DMS153 treated with DMSO at 0.1 percent for 48 hours (cell line): ENCODE data around the gene PDSS2.
A peak's percentile ranks its signal among the peaks of the same experiment; 100 is the strongest.
"Not testable (repeated sequence)": the region's sequence is repeated elsewhere in the genome, so short reads cannot be mapped to it uniquely, and the experiment has no call there.

Experiments
- DNase-seq: peaks from one replicate; lab custom pipeline; 2025; ENCODE audit not compliant: unreplicated experiment; lab: John Stamatoyannopoulos, UW

Gene PDSS2

DNA sequence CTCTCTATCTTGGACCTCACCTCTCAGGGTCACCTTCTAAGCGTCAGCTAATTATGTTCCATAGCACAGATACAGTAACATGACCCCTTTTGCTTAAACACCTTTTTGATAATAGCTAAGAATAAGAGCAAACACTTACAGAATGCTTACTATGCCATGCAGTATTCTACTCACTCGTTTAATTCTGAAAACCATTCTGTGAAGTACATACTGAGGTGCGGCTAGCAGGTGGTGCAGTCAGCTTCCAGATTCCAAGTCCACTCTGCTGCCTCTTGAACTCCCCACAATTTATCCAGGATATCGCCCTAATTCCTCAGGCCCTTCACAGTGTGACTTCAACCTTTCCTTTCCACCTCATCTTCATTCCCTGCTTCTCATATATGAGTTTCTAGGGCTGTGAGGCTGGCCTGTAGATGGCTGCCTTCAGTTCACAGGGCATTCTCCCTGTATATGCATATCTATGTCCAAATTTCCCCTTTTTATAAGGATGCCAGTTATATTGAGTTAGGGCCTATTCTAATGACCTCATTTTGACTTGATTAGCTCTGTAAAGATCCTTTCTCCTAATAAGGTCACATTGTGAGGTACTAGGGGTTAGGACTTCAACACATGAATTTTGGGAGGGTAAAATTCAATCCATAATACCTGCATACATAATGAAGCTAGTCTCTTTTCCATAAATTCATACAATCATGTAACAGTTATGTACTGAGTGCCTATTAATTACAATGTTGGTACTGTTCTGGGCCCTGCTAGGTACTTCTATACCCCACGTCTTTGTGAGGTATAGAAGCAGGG is 130.1 kb downstream of the PDSS2 start:
- no peak for DNase-seq

DNA sequence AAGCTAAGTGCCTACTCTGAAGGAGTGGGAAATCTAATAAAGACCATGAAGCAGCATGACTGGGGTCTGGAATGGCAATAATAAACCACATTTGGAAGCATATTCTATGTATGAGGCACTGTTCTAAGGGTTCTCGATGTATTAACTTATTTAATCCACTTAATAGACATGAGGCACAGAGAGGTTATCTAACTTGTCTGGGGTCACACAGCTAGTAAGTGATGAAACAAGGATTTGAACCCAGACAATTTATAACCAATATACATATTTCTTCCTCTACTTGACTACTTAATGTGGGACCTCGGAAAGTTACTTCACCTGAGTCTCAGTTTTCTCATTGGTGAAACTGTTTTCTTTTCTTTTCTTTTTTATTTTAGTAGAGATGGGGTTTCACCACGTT is 131.3 kb downstream of the PDSS2 start:
- no peak for DNase-seq

DNA sequence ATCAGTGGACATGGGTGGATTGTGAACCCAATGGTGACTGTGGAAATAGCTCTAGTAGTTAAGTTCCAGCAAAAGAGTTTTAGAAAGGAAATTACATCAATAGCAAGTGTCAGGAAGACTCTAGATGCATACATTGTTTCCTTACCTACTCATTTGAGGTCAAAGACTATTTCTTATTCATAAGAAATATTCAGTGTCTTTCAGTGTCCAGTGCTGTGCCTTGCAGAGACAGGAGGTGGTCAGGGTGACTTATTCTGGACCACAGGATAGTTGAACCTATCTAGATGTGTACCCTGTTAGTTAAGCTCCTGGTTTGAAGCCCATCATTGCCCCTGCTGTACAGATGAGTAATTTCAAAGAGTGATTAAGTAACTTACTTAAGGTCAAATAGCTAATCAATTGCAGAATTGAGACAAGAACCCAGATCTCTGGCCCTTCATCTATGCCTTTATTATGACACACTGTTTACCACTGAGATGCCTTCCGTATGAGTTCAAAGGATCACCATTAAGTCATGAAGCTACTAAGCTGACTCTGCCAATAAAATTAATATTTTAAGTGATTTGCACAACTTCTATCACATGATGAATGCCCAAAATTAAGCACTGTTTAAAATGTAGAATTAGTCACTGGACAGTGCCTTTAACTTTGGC is 136.1 kb downstream of the PDSS2 start:
- DNase-seq, result no peak

DNA sequence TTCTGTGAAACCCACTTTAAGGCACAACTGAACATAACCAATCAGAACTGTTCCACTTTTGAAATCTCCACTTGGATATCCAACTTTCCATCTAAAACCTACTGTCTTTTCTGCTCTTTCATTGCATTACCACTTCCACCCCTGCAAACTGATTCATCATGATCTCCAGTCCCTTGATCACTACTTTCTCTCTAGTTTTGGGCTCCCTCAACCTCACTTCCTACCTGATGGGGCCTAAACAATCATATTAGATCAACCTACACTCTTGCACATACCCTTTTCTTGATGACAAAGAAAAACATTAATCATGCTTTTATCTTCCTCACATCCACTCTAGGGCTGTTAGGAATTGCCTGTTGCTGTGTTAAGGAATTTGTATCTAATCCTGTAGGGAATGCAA is 137.6 kb downstream of the PDSS2 start:
- no peak for DNase-seq

DNA sequence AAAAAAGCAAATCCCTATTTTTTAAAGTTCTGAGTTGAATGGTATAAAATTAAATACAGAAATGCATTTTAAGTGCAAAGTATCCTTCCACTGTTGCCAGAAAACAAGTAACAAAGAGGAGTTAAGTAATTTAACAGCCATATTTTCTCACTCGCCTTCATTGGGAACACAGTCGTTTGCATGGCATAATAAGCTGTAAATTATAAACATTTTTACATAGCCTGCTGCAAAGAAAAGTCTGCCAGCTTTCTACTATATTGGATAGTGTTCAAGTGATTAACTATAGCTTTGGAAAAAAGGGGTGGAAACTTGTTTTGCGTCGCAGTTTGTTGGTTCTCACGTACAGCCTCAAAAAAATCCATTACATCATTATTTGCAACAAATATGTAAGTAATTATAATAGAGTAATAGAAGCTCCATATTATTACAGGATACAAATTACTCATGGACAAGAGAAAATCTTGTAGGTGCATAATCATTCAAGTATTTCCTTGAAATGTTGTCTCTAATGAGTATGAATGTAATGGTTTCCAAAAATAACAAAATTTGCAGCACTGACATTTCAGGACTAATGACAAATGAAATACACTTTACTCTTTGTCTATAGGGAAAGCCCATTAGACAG is 139.3 kb downstream of the PDSS2 start:
- no peak for DNase-seq

DNA sequence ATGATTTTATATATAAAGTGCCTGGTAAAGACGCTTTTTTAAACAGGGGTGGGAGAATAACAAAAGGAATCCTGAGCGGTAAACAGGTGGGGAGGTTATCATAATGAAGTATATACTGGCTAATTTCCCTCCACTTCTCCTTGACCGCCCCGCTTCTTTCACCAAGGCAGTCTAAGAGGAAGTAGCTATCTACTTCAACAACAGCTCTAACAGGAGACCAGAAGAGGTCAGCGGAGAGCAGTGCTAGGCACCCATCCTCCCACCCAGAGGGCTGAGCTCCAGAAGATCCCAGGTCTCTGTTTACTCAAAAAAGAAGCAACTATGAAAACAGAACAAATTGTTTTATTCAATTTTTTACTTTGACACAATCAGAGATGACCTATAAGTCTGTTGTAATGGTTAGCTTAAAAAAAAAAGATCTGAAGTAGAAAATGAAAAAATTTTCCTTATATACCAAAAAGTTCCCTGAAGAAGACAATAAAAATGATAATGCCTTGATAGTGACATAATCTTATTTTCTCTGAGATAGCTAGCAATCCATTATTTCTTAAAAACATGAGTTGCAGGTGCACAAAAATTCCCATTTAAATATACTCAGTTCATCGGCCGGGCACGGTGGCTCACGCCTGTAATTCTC is 141.1 kb downstream of the PDSS2 start:
- peak; percentile 50 for DNase-seq

DNA sequence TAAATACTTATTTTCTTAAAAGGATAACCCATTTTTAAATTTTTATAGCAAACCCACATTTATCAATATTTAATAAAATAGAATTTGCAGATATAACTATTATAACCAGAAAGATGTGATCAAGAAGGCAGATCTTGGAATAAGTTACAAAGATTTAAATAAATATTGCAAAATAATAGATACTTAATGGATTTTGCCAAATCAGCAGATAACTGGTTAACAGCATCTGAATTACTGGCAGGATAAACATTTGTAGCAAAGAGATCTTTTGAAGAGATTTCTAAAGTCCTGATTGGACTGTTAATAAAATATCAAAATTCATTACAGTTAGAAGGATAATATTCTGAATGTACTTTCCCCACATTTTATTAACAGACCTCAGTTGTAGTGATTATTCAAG is 144.2 kb downstream of the PDSS2 start:
- no peak for DNase-seq

DNA sequence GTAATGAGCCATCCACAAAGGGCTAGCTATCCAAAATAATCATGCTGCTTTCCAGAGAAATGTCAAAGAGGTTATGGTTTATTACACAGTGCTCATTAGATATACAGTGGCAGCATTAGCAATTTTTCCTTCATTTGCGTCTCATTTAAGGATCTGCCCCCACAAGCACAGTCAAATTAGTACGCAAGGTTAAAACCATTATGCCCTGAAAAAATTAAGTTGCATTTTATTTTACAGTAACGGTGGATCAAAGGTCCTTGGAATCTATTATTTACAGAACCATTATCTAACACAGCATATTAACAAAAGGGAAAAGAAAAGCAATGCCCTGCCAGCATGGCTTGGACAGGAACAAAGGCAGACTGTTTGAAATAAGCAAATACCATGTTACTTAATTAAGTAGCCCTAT is 144.8 kb downstream of the PDSS2 start:
- peak; percentile 85 for DNase-seq

DNA sequence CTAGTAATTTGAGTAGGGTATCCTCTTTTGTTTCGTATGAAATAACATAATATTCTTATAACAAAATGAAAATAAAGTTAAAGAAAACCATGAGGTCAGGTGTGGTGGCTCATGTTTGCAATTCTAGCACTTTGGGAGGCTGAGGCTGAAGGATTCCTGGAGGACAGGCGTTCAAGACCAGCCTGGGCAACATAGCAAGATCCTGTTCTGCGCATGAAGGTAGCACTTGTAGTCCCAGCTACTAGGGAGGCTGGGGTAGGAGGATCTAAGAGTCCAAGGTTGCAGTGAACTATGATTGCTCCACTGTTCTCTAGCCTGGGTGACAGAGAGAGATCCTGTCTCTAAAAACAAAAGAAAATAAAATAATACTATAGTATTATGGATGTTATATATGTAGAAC is 145.6 kb downstream of the PDSS2 start:
- DNase-seq, result no peak

DNA sequence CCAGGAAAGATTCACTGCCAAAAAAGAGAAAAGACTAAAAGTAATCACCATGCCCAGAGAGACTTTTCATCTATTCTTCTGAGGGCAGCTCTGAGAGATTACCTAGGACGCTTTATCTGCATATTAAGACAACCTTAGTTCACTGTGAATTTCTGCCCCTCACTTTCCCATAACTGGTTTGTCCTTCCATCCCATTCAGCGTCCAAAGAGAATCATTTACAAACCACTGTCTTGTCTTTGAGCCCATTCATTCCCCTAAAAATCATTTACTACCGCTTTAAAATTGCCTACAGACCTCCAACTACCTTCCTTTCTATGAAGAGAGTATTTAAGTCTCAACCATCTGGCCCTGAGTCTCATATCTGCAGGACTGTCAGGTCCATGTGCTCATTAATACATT is 149.0 kb downstream of the PDSS2 start:
- DNase-seq, result no peak

DNA sequence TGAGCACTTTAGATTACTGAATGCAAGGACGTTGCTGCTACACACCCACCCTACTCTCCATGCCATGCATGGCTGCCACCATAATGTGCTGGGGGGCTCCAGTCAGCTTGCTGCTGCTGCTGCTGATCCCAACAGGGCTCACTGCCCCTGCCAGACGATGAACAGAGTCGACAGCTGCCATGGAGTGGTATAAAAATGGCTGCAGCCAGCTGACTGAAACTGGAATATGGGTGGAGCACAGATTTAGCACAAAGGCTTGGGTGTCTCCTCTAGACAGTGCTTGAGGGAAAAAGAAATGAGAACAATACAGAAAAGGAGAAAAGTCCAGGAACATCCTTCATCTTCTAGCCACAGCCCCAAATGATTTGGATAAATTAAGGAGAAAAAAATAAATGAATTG is 150.7 kb downstream of the PDSS2 start:
- DNase-seq, result no peak

DNA sequence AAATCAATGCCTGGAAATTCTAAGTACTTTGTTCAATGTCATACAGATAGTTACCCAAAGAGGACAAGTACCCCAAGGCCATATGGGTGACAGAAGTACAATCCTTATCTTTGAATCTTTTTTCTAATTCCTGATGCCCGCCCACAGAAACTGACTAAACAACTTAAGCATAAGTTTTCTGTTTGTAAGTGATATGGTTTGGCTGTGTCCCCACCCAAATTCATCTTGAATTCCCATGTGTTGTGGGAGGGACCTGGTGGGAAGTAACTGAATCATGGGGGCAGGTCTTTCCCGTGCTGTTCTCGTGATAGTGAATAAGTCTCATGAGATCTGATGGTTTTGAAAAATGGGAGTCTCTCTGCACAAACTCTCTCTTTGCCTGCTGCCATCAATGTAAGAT is 153.4 kb downstream of the PDSS2 start:
- DNase-seq, result not testable (repeated sequence)

DNA sequence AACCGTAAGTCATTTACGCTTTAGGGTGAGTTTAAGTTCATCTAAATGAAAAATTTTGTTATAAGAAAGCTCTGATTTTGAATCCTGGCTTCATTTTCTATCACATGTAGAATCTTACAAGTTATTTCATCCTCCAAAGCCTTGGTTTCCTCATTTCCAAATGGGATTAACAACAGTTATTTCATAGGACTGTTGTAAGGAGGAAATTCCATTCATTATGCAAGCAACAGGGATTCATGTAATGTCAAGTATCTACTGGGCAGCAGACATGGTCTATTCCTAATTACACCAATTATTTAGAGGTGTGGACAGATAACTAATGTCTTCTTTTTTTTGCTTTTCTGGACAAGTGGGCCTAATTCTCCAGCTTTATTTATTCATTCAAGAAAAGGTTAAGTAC is 154.0 kb downstream of the PDSS2 start:
- DNase-seq, result no peak

DNA sequence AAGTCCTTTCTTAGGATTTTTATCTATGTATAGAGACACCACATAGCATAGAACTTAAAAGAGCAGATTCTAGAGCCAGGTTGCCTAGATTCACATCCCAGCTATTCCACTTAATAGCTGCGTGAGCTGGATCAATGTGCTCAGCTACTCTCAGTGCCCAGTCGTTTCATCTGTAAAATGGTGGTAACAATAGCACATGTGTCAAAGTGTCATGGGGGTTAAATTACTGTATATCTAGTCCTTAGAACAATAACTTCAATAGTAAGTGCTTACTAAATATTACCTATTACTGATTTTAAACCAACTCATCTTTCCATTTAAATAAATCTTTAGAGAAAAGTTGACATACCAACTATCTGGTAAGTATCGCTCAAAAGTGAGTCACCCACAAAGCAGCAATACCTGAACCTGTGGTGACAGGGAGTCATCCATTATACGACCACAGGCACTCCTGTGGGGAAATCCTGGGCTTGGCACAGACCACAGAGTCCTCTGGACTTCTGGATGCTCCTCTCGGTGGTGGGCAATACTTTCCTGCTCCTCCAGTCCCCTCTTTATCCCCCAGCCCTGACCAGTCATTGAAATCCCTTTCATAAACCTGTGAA is 154.8 kb downstream of the PDSS2 start:
- no peak for DNase-seq

DNA sequence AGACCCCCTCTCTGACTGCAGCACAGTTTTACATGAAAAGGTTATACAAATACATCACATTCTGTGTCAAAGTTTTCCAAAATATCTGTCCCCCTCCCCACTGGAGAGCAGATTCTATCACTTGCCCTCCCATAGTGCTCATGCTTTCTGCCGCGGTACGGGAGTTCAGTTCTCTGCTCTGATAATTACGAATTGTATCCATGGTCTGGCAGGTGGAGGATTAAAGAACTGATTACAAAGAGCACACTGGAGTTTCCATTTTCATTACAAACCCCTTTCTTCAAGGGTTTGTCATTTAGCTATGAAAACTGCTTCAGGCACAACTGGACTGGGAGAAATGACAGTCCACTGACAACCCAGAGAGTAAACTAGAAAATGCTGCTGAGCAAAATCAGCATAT is 166.0 kb downstream of the PDSS2 start:
- DNase-seq, result no peak

DNA sequence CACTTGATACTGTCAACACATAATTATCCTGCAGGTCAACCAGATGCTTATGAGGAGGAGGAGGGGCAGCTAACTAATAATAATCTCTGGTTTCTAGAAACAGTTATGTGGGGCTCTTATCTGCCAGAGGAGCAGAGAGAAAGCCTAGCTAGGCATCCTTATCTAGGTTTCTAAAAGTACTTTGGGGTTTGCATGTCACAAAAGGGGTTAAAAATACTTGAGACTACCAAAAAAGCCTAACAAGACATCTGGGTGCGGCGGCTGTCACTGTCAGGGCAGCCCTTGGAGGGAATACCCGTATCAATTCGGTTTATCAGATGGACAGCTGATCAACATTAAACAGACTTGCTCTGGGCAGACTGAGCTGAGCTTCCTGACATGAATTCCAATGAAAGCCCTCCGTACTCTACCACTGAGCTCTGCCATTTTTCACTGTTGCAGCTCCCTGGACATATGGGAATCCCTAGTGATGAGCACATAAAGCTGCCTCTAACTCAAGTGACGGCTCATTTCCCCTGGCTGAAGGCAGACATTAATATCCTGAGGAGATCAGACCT is 166.6 kb downstream of the PDSS2 start:
- DNase-seq, result no peak

DNA sequence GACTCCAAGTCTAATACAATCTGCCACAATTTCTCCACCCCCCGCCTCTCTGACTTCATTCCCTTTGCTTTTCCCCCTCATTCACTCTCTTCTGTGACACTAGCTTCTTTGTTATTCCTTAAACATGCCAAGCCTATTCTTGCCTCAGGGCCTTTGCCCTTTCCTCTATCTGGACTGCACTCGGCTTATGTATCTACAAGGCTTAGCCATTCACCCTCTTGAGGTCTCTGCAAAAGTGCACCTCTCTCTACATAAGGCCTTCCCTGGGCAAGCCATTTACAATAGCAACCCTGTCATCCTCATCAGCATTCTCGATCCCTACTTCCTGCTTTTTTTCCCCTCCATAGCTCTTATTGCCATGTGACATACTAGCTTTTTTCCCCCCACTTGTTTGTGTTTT is 168.9 kb downstream of the PDSS2 start:
- DNase-seq, result no peak

DNA sequence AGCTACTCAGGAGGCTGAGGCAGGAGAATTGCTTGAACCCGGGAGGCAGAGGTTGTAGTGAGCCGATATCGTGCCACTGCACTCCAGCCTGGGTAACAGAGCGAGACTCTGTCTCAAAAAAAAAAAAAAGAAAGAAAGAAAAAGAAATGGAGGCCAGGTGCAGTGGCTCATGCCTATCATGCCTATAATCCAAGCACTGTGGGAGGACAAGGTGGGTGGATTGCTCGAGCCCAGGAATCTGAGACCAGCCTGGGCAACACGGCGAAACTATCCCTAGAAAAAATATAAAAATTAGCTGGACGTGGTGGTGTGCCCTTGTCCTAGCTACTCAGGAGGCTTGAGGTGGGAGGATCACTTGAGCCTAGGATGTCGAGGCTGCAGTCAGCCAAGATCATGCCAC is 170.1 kb downstream of the PDSS2 start:
- DNase-seq, result not testable (repeated sequence)

DNA sequence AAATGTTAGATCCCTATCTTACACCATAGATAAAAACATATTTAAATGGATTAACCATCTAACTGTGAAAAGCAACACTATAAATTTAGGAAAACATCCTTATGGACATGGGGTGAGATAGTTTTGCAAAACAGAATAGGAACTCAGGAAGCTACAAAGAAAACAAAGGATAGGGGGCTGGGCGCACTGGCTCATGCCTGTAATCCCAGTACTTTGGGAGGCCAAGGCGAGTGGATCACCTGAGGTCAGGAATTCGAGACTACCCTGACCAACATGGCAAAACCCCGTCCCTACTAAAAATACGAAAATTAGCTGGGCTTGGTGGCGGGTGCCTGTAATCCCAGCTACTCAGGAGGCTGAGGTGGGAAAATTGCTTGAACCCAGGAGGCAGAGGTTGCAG is 173.7 kb downstream of the PDSS2 start:
- DNase-seq, result not testable (repeated sequence)

DNA sequence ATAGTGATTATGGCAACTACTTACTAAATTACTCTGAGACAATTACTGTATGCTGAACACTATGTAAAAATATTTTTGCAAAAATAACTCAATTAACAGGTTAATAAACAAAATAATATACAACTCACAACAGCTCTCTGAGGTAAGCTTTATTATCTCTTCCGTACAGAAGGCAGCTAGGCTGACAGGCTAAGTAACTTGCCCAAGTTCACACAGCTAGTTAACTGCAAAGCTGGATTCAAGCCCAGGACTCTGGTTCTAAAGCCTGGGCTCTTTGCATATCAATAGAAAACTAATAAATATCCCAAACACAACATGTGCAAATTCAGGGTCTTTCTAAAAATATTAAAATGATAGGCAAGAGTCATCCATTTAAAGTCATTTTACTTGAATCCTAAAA is 174.6 kb downstream of the PDSS2 start:
- no peak for DNase-seq

DNA sequence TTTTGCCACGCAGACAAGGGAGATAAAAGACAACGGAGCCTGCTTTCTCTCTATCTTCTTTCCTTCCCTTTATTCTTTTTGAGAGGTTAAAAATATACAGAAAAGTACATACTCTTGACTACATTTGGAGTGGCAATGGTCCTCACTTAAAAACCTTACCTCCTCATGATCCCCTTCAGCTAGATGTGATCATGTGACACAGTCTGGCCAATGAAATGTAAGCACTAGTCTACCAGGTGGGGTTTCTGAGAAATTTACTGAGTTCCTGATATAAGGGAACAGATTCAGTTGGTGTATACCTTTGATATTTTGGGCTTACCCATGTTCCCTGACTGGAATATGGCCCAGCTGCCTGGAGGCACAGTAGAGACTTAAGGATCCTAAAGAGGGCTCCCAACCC is 178.6 kb downstream of the PDSS2 start:
- no peak for DNase-seq
